ENCODE results near the gene CRTAP. TPM values are rescaled to one million over a fixed set of nuclear protein-coding genes. Genes with fewer than 3 reads are reported as not detected.
A peak's percentile ranks its signal among the peaks of the same experiment; 100 is the strongest.
"Not testable (repeated sequence)": the region's sequence is repeated elsewhere in the genome, so short reads cannot be mapped to it uniquely, and the experiment has no call there.

Gene CRTAP
- total RNA-seq, 1 donor, result 323 TPM

GRCh38 chr3:33099109-33099645, 14.6 kb upstream of the CRTAP start:
- DNase-seq (ENCODE audit: low read depth), result peak; percentile 21
- no peak overlapping the region for H3K4me3 ChIP-seq (ENCODE audit: low read depth, low read length)
- TF ChIP-seq, protein P1, sequence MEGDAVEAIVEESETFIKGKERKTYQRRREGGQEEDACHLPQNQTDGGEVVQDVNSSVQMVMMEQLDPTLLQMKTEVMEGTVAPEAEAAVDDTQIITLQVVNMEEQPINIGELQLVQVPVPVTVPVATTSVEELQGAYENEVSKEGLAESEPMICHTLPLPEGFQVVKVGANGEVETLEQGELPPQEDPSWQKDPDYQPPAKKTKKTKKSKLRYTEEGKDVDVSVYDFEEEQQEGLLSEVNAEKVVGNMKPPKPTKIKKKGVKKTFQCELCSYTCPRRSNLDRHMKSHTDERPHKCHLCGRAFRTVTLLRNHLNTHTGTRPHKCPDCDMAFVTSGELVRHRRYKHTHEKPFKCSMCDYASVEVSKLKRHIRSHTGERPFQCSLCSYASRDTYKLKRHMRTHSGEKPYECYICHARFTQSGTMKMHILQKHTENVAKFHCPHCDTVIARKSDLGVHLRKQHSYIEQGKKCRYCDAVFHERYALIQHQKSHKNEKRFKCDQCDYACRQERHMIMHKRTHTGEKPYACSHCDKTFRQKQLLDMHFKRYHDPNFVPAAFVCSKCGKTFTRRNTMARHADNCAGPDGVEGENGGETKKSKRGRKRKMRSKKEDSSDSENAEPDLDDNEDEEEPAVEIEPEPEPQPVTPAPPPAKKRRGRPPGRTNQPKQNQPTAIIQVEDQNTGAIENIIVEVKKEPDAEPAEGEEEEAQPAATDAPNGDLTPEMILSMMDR (IDR thresholded peaks at IDR 0.05; ENCODE audit: insufficient read depth, low read length), result no peak

DNA sequence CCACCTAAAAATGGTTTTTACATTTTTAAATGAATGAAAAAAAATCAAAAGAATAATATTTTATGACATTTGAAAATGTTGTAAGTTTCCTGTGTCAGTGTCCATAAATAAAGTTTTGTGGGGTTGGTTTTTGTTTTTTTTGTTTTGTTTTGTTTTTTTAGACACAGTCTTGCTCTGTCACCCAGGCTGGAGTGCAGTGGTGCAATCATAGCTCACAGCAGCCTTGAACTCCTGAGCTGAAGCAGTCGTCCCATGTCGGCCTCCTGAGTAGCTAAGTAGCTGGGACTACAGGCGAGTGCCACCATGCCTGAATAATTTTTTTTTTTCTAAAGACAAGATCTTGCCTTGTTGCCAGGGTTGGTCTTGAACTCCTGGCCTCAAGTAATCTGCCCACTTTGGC, 14.1 kb upstream of the CRTAP start:
- DNase-seq (ENCODE audit: low read depth), result no peak
- TF ChIP-seq, protein P1 (IDR thresholded peaks at IDR 0.05; ENCODE audit: insufficient read depth, low read length), result no peak
- no peak overlapping the region for H3K4me3 ChIP-seq (ENCODE audit: low read depth, low read length)

DNA sequence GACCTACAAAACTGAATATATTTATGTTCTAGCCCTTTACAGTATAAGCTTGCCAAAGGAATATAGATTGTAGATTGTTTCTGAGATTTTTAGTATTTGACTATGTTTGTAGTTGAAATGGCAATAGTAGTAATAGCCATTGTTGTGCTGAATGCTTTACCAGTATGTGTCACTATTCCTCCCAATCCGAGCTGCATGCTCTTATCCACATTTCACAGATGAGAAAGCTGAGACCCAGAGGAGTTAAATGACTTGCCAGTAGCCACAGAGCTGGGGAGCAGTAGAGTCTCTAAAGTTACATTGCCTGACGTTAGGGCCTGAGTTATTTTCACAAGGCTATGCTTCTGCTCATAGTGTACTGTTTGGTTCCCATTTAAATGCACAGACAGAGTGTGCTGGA, 13.6 kb upstream of the CRTAP start:
- H3K4me3 ChIP-seq (ENCODE audit: low read depth, low read length), result no peak overlapping the region
- TF ChIP-seq, protein P1 (IDR thresholded peaks at IDR 0.05; ENCODE audit: insufficient read depth, low read length), result no peak
- no peak for DNase-seq (ENCODE audit: low read depth)

DNA sequence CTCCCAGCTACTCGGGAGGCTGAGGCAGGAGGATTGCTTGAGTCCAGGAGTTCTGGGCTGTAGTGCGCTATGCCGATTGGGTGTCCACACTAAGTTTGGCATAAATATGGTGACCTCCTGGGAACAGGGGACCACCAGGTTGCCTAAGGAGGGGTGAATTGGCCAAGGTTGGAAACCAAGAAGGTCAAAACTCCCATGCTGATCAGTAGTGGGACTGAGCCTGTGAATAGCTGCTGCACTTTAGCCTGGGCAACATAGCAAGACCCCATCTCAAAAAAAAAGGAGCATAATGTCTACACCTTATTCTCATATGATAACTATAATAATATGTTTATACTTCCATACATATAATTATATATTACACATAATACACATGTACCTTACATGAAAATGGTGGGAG, 10.8 kb upstream of the CRTAP start:
- DNase-seq (ENCODE audit: low read depth), result no peak
- H3K4me3 ChIP-seq (ENCODE audit: low read depth, low read length), result no peak overlapping the region
- TF ChIP-seq, protein P1 (IDR thresholded peaks at IDR 0.05; ENCODE audit: insufficient read depth, low read length), result no peak

DNA sequence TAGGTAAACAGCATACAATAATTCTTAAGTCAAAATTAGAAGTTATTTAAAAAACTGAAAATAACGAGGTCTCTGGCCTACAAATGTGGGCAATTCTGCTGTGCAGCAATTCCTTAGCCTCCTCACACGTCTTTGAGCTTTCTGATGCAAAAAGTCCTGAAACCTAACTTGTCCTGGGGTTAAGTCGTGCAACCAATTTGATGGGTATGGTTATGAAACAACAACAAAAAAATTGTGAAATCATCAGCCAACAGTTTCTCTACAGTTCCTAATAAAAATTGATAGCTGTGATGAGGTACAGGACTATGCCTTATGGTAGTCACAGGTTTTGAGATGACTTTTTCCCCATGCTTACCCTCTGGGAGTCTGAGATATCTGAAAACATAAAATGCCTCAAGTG, 10.3 kb upstream of the CRTAP start:
- DNase-seq (ENCODE audit: low read depth), result no peak
- TF ChIP-seq, protein P1 (IDR thresholded peaks at IDR 0.05; ENCODE audit: insufficient read depth, low read length), result no peak
- H3K4me3 ChIP-seq (ENCODE audit: low read depth, low read length), result no peak overlapping the region

DNA sequence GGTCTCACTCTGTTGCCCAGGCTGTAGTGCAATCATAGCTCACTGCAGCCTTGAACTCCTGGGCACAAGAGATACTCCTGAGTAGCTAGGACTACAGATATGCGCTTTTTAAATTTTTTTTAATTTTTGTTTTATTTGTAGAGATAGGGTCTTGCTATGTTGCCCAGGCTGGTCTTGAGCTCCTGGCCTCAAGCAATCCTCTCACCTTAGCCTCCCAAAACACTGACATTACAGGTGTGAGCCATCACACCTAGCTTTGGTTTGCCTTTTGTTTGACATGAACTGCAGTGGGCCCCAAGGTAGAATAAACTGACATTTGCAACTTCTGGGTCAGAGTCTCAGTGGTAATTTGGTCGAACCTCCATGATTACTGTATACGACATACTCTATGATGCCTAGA, 9.0 kb upstream of the CRTAP start:
- DNase-seq (ENCODE audit: low read depth), result no peak
- TF ChIP-seq, protein P1 (IDR thresholded peaks at IDR 0.05; ENCODE audit: insufficient read depth, low read length), result no peak
- H3K4me3 ChIP-seq (ENCODE audit: low read depth, low read length), result no peak overlapping the region

- TF ChIP-seq, protein P1 (IDR thresholded peaks at IDR 0.05; ENCODE audit: insufficient read depth, low read length), result no peak
- DNase-seq (ENCODE audit: low read depth), result no peak
Observed at GRCh38 chr3:33105341-33105948, 8.4 kb upstream of the CRTAP start.

DNA sequence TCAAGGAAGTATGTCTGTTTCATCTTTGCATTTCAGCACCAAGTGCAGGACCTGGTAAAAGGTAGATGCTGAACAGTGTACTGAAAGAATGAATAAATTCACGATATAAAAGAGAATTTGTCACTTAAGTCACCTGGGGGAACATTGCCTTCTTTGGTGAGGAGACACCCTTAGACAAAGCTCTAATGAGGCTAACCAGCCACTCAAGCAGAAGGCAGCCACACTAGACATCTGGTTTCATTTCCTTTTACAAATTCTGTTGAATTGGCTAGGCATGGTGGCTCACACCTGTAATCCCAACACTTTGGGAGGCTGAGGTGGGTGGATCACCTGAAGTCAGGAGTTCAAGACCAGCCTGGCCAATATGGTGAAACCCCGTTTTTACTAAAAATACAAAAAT, 7.0 kb upstream of the CRTAP start:
- not testable (repeated sequence) for DNase-seq (ENCODE audit: low read depth); H3K4me3 ChIP-seq (ENCODE audit: low read depth, low read length)

More at GRCh38 chr3:33105341-33105948, 8.4 kb upstream of the CRTAP start:
- H3K4me3 ChIP-seq (ENCODE audit: low read depth, low read length), result no peak overlapping the region

All from fibroblast of the aortic adventitia (primary cell).